PC-9 (cell line): ENCODE results near the gene GPD1L.

Experiments used
- EZH2 ChIP-seq: fragments of 200-600 bp; sonication (generic); IDR thresholded peaks from 2 replicates; pipeline ENCODE4 v1.8.0; 2017; ENCODE audit warnings: antibody characterized with exemption, low read depth
- TF ChIP-seq, protein P1 (sequence below): fragments of 200-600 bp; sonication (generic); conservative IDR thresholded peaks from 2 replicates; pipeline ENCODE4 v1.6.1; 2017; ENCODE audit warnings: mixed run types, antibody characterized with exemption, mild to moderate bottlenecking, moderate library complexity

- TF ChIP-seq, protein P1, sequence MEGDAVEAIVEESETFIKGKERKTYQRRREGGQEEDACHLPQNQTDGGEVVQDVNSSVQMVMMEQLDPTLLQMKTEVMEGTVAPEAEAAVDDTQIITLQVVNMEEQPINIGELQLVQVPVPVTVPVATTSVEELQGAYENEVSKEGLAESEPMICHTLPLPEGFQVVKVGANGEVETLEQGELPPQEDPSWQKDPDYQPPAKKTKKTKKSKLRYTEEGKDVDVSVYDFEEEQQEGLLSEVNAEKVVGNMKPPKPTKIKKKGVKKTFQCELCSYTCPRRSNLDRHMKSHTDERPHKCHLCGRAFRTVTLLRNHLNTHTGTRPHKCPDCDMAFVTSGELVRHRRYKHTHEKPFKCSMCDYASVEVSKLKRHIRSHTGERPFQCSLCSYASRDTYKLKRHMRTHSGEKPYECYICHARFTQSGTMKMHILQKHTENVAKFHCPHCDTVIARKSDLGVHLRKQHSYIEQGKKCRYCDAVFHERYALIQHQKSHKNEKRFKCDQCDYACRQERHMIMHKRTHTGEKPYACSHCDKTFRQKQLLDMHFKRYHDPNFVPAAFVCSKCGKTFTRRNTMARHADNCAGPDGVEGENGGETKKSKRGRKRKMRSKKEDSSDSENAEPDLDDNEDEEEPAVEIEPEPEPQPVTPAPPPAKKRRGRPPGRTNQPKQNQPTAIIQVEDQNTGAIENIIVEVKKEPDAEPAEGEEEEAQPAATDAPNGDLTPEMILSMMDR, result no peak
- no peak for TF ChIP-seq EZH2
Measured at GRCh38 chr3:32129832-32130231, 23.4 kb downstream of the GPD1L start.
